SU-DHL-6 (cell line): ENCODE measurements around the gene CTAGE1.

ENCODE experiments used
- H2AFZ ChIP-seq: fragments of 200-600 bp; sonication (generic); 2 replicates; pipeline ENCODE4 v1.6.1; 2014; ENCODE audit warnings: low read depth, mild to moderate bottlenecking, moderate library complexity, mixed read lengths, antibody characterized with exemption, low read length; ENCODE audit not compliant: severe bottlenecking
- H3F3A ChIP-seq: fragments of 200-600 bp; shearing (Covaris generic); 2 replicates; pipeline ENCODE4 v1.6.0; 2016; ENCODE audit warnings: antibody characterized with exemption, mild to moderate bottlenecking; ENCODE audit not compliant: insufficient read depth
- H3K27ac ChIP-seq: fragments of 200-600 bp; sonication (generic); 2 replicates; pipeline ENCODE4 v1.5.1; 2016; ENCODE audit warnings: low read depth, mild to moderate bottlenecking, low read length, moderate library complexity, mixed read lengths
- H3K27me3 ChIP-seq: fragments of 200-600 bp; sonication (generic), shearing (Covaris generic); 2 replicates; pipeline ENCODE4 v1.6.0; 2014; ENCODE audit warnings: mild to moderate bottlenecking, low read length
- H3K36me3 ChIP-seq: fragments of 200-600 bp; sonication (generic); 2 replicates; pipeline ENCODE4 v1.6.1; 2014; ENCODE audit warnings: mild to moderate bottlenecking, low read length, mixed read lengths
- H3K4me2 ChIP-seq: fragments of 300-600, 200-600 bp; shearing (Covaris generic), sonication (generic); 2 replicates; pipeline ENCODE4 v1.6.0; 2014; ENCODE audit warnings: low read length, low read depth, mild to moderate bottlenecking; ENCODE audit not compliant: poor library complexity, severe bottlenecking
- H3K4me3 ChIP-seq: fragments of 200-600 bp; sonication (generic); 2 replicates; pipeline ENCODE4 v1.5.1; 2014; ENCODE audit warnings: antibody characterized with exemption, low read length, mild to moderate bottlenecking, mixed read lengths; ENCODE audit not compliant: insufficient read depth, poor library complexity, severe bottlenecking
- H3K79me2 ChIP-seq: fragments of 200-600 bp; sonication (generic); 2 replicates; pipeline ENCODE4 v1.6.1; 2014; ENCODE audit warnings: mild to moderate bottlenecking, low read length, moderate library complexity; ENCODE audit not compliant: insufficient read depth
- H3K9ac ChIP-seq: fragments of 200-600 bp; sonication (generic); 2 replicates; pipeline ENCODE4 v1.7.0; 2014; ENCODE audit warnings: mild to moderate bottlenecking, low read length
- H3K9me2 ChIP-seq: fragments of 200-600 bp; sonication (generic); replicated peaks from 2 replicates; pipeline ENCODE4 v1.6.1; 2014; ENCODE audit warnings: low read length; ENCODE audit not compliant: insufficient read depth
- H3K9me3 ChIP-seq: fragments of 200-600 bp; sonication (generic); 2 replicates; pipeline ENCODE4 v1.6.1; 2014; ENCODE audit warnings: low read length, mixed read lengths; ENCODE audit not compliant: insufficient read depth
- H4K20me1 ChIP-seq: fragments of 200-600 bp; sonication (generic); 2 replicates; pipeline ENCODE4 v1.6.1; 2014; ENCODE audit warnings: low read depth, mild to moderate bottlenecking, antibody characterized with exemption, low read length, moderate library complexity, mixed read lengths
- EZH2phosphoT487 ChIP-seq: fragments of 200-600 bp; sonication (generic), shearing (Covaris generic); conservative IDR thresholded peaks from 2 replicates; pipeline ENCODE4 v1.6.1; 2018; ENCODE audit warnings: mild to moderate bottlenecking, antibody characterized with exemption, low read length, moderate library complexity, mixed read lengths
- TF ChIP-seq, protein P1 (sequence below): fragments of 200-600 bp; sonication (generic); IDR thresholded peaks from one replicate; pipeline ENCODE4 v1.5.1; 2017; ENCODE audit warnings: antibody characterized with exemption, mild to moderate bottlenecking, low read length, moderate library complexity; ENCODE audit not compliant: insufficient read depth, poor library complexity, severe bottlenecking

CTAGE1 gene

DNA sequence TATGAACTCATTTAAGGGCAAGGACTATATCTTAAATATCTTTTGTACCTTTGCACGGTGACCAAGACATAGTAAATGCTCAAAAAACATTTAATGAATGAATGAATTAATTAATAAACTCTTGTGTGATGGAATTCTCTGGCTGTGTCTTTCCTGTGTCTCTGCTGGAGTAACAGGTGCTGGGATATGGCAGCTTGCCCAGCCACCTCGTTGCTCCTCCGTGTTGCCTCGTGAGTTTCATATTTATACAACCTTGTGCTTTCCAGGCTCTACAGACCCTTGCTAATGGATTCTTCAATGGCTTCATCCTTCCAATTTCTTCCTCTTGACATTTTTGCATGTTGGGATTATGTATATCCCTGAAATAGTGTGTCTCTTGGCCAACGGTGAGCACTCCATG lies 30.4 kb downstream of the CTAGE1 start:
- H3K79me2 ChIP-seq = no peaks in the 10 kb centered on the region
- no peak overlapping the region for H2AFZ ChIP-seq
- no peaks in the 10 kb centered on the region for H3K36me3 ChIP-seq
- H3K9me3 ChIP-seq = no peaks in the 10 kb centered on the region
- H4K20me1 ChIP-seq = no peaks in the 10 kb centered on the region
- H3K9ac ChIP-seq = no peak overlapping the region
- no peaks in the 10 kb centered on the region for H3K9me2 ChIP-seq
- TF ChIP-seq, protein P1, sequence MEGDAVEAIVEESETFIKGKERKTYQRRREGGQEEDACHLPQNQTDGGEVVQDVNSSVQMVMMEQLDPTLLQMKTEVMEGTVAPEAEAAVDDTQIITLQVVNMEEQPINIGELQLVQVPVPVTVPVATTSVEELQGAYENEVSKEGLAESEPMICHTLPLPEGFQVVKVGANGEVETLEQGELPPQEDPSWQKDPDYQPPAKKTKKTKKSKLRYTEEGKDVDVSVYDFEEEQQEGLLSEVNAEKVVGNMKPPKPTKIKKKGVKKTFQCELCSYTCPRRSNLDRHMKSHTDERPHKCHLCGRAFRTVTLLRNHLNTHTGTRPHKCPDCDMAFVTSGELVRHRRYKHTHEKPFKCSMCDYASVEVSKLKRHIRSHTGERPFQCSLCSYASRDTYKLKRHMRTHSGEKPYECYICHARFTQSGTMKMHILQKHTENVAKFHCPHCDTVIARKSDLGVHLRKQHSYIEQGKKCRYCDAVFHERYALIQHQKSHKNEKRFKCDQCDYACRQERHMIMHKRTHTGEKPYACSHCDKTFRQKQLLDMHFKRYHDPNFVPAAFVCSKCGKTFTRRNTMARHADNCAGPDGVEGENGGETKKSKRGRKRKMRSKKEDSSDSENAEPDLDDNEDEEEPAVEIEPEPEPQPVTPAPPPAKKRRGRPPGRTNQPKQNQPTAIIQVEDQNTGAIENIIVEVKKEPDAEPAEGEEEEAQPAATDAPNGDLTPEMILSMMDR = no peak
- no peak for TF ChIP-seq EZH2phosphoT487
- no peak overlapping the region for H3K4me3 ChIP-seq
- no peaks in the 10 kb centered on the region for H3F3A ChIP-seq
- H3K27me3 ChIP-seq = no peaks in the 10 kb centered on the region; the same call in 1 of the 2 replicates
- H3K27ac ChIP-seq = no peak overlapping the region
- no peak overlapping the region for H3K4me2 ChIP-seq

DNA sequence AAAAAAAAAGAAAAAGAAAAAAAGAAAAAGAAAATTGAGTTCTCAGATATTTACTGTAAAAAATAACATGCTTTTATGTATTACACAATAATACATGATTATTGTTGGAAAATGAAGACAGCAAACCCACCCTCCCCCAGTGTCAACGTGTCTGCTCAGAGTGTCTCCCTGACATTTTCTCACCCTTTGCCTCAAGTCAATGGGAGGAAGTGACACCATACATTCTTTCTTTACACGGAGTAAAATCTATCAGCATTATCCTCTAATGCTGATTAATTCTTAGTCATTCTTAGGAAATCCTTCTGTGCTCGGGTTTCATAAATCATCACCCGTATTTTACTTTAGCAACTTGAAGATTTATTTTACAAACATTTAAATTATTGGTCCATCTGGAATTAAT lies 32.0 kb downstream of the CTAGE1 start:
- Histone ChIP-seq H3K27me3 (no peaks in the 10 kb centered on the region; the same call in 1 of the 2 replicates), H3K79me2 (no peaks in the 10 kb centered on the region), H3K9me2 (no peaks in the 10 kb centered on the region), H4K20me1 (no peaks in the 10 kb centered on the region), H3K4me2 (no peak overlapping the region), H3K36me3 (no peaks in the 10 kb centered on the region), H3K4me3 (no peak overlapping the region), H3K27ac (no peak overlapping the region), H2AFZ (no peak overlapping the region), H3K9ac (no peak overlapping the region), H3K9me3 (no peaks in the 10 kb centered on the region), H3F3A (no peaks in the 10 kb centered on the region)
- TF ChIP-seq, protein P1 = no peak
- TF ChIP-seq EZH2phosphoT487 = no peak

DNA sequence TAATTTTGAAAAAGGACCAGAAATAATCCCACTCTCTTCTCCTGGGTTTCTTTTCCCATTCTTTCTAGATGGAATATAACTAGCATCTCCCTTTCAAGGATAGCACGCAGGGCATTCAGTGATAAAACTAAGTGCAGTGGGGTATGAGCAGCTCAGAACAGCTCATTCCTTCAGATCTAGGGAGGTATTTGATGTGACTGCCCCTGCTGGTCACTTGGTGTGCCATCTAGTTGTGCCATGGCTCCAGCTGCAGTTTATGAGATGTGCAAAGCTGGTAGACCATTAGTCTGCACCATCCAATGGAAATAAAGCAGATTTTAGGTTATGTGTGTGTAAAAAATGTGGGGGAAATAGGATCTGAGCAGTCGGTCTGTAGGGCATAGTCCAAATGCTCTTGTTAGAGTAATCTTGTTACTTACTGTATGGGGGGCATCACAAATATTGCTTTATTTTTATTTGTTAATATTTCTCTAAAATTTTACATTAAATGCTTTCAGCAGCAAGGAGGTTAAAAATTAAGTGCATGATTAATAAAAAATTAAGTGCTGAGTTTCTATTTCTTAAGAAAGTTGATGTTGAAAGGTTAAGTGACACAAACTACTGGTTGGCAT lies 38.9 kb downstream of the CTAGE1 start:
- Histone ChIP-seq H3K79me2 (no peaks in the 10 kb centered on the region), H3K36me3 (no peaks in the 10 kb centered on the region), H3K4me3 (no peak overlapping the region), H3K27me3 (no peaks in the 10 kb centered on the region), H3K4me2 (no peak overlapping the region), H3F3A (no peaks in the 10 kb centered on the region), H2AFZ (no peak overlapping the region), H3K9me2 (no peaks in the 10 kb centered on the region), H4K20me1 (no peaks in the 10 kb centered on the region), H3K27ac (no peak overlapping the region), H3K9ac (no peak overlapping the region), H3K9me3 (no peaks in the 10 kb centered on the region)
- TF ChIP-seq EZH2phosphoT487 = no peak
- TF ChIP-seq, protein P1 = peak; percentile 17
